Upper lobe of right lung (tissue), 1 donor: Measurements from ENCODE around the gene STAB2. TPM values are rescaled to one million over a fixed set of nuclear protein-coding genes. Genes with fewer than 3 reads are reported as not detected.

Experiments
- ATAC-seq: fragments of 200-7000 bp; cut with Tn5 transposase; one replicate; pipeline ENCODE4 v1.9.1; 2020; ENCODE audit warnings: mild to moderate bottlenecking, moderate library complexity
- DNase-seq: peaks from one replicate; pipeline ENCODE4 v3.0.0-alpha.2; 2020
- H3K27ac ChIP-seq: fragments of 200-600 bp; one replicate; pipeline ENCODE4 v1.8.0; 2022
- H3K27me3 ChIP-seq: fragments of 200-600 bp; one replicate; pipeline ENCODE4 v1.8.0; 2022; ENCODE audit warnings: mild to moderate bottlenecking
- H3K36me3 ChIP-seq: fragments of 200-600 bp; one replicate; pipeline ENCODE4 v1.8.0; 2022
- H3K4me1 ChIP-seq: fragments of 200-600 bp; one replicate; pipeline ENCODE4 v1.8.0; 2022
- H3K4me3 ChIP-seq: fragments of 200-600 bp; one replicate; pipeline ENCODE4 v1.8.0; 2022; ENCODE audit warnings: mild to moderate bottlenecking
- H3K9me3 ChIP-seq: fragments of 200-600 bp; one replicate; pipeline ENCODE4 v1.8.0; 2022
- intact Hi-C: fragments of 100-400 bp; cut with DNase I; formaldehyde crosslinking; loops from one replicate; pipeline ENCODE4 v1.11.0; 2022
- total RNA-seq: library from RNA; stranded (reverse); fragmentation: NEBNext Ultra II Directional; extraction: Animal tissue kit (Norgen Biotek cat#: 25700); gene quantifications from one replicate; pipeline ENCODE4 v1.2.1, GENCODE V29; 2021
- TF ChIP-seq, protein P1 (sequence below): fragments of 200-600 bp; IDR thresholded peaks from one replicate; pipeline ENCODE4 v1.8.0; 2022; ENCODE audit warnings: antibody characterized with exemption
- donor health status: DM: no; HTN: yes; CAD: no; lungs with severe emphysema.

STAB2 gene
- total RNA-seq, 1 donor from 2014 or later: 2.6 TPM

- DNase-seq: no peak
- Histone ChIP-seq H3K27me3 (peaks cover 5% of the 10 kb centered on the region), H3K27ac (no peak overlapping the region), H3K4me3 (no peak overlapping the region), H3K4me1 (no peaks in the 10 kb centered on the region), H3K36me3 (no peaks in the 10 kb centered on the region), H3K9me3 (no peaks in the 10 kb centered on the region)
- intact Hi-C loops: no loop called here
- TF ChIP-seq, protein P1, sequence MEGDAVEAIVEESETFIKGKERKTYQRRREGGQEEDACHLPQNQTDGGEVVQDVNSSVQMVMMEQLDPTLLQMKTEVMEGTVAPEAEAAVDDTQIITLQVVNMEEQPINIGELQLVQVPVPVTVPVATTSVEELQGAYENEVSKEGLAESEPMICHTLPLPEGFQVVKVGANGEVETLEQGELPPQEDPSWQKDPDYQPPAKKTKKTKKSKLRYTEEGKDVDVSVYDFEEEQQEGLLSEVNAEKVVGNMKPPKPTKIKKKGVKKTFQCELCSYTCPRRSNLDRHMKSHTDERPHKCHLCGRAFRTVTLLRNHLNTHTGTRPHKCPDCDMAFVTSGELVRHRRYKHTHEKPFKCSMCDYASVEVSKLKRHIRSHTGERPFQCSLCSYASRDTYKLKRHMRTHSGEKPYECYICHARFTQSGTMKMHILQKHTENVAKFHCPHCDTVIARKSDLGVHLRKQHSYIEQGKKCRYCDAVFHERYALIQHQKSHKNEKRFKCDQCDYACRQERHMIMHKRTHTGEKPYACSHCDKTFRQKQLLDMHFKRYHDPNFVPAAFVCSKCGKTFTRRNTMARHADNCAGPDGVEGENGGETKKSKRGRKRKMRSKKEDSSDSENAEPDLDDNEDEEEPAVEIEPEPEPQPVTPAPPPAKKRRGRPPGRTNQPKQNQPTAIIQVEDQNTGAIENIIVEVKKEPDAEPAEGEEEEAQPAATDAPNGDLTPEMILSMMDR: no peak
- ATAC-seq: no peak
Measured at GRCh38 chr12:103586132-103586531, 941 bp upstream of the STAB2 start.

DNA sequence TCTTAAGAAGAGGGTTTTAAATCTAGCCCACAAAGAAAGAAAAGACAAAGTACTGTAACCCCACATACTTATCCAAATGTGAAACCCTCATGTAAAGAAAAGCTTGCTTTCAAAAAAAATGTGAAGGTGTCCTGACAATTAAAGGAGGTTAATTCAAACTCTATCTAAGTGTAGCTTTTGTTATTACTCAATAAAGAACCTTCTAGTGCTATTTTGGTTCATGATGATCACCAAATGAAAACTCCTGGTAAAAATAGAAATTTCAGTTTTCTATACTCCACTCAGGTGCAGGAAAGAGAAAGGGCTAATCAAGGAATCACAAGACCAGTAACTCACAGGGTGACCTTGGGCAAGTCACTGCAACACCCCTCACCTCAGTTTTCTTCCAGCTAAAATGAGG, 1.6 kb downstream of the STAB2 start:
- H3K27ac ChIP-seq: no peak overlapping the region
- H3K4me3 ChIP-seq: no peak overlapping the region
- no peaks in the 10 kb centered on the region for H3K4me1 ChIP-seq
- H3K27me3 ChIP-seq: peaks cover 5% of the 10 kb centered on the region
- H3K36me3 ChIP-seq: no peaks in the 10 kb centered on the region
- ATAC-seq (no peak), DNase-seq (no peak)
- TF ChIP-seq, protein P1: no peak
- intact Hi-C loops: no loop called here
- H3K9me3 ChIP-seq: no peaks in the 10 kb centered on the region

GRCh38 chr12:103589517-103589916, 2.4 kb downstream of the STAB2 start:
- TF ChIP-seq, protein P1: no peak
- DNase-seq (no peak), ATAC-seq (no peak)
- Histone ChIP-seq H3K4me1 (no peaks in the 10 kb centered on the region), H3K27me3 (peaks cover 3% of the 10 kb centered on the region), H3K36me3 (no peaks in the 10 kb centered on the region), H3K27ac (no peak overlapping the region), H3K9me3 (no peaks in the 10 kb centered on the region), H3K4me3 (no peak overlapping the region)
- intact Hi-C loops: no loop called here

GRCh38 chr12:103590271-103590670, 3.2 kb downstream of the STAB2 start:
- TF ChIP-seq, protein P1: no peak
- H3K27me3 ChIP-seq: no peaks in the 10 kb centered on the region
- no peak for DNase-seq
- H3K4me1 ChIP-seq: no peaks in the 10 kb centered on the region
- no peaks in the 10 kb centered on the region for H3K9me3 ChIP-seq
- no peak overlapping the region for H3K27ac ChIP-seq
- intact Hi-C loops: no loop called here
- ATAC-seq: no peak
- H3K36me3 ChIP-seq: no peaks in the 10 kb centered on the region
- H3K4me3 ChIP-seq: no peak overlapping the region

- ATAC-seq (no peak), DNase-seq (no peak)
- Histone ChIP-seq H3K36me3 (no peaks in the 10 kb centered on the region), H3K27me3 (no peaks in the 10 kb centered on the region), H3K27ac (no peak overlapping the region), H3K9me3 (no peaks in the 10 kb centered on the region), H3K4me3 (no peak overlapping the region), H3K4me1 (no peaks in the 10 kb centered on the region)
- intact Hi-C loops: no loop called here
- TF ChIP-seq, protein P1: no peak
Measured at GRCh38 chr12:103596981-103597380, 9.9 kb downstream of the STAB2 start.

DNA sequence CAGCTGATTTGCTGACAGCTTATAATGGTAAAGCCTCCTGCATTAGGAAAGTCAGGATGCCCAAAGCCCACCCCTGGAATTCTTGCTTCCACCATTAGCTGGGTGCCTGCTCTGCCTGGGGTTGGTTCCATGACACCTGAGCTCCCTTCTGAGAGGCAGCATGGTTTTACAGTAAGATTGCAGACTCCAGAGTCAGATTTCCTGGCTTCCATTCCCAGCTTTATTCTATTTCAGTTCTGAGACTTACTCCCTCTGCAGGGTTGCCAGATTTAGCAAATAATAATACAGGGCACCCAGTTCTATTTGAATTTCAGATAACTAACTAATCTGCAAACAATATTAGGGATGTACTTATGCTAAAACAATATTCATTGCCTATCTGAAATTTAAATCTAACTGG, 12.2 kb downstream of the STAB2 start:
- H3K27ac ChIP-seq: no peak overlapping the region
- DNase-seq (no peak), ATAC-seq (no peak)
- no peaks in the 10 kb centered on the region for H3K9me3 ChIP-seq
- no peaks in the 10 kb centered on the region for H3K36me3 ChIP-seq
- H3K4me3 ChIP-seq: no peak overlapping the region
- no peaks in the 10 kb centered on the region for H3K4me1 ChIP-seq
- H3K27me3 ChIP-seq: no peaks in the 10 kb centered on the region
- TF ChIP-seq, protein P1: no peak
- intact Hi-C loops: no loop called here
